Pancreas (tissue), 10 donors: ENCODE data around the gene OR51E2. TPM values are rescaled to one million over a fixed set of nuclear protein-coding genes. Genes with fewer than 3 reads are reported as not detected.

Source experiments
- ATAC-seq, 4 donors: fragments of 200-7000 bp; cut with Tn5 transposase; one replicate each; pipeline versions ENCODE4 v1.8.0 to v1.9.1; 2020; ENCODE audit warnings: mild to moderate bottlenecking in 4 of 4, moderate library complexity in 4 of 4
- DNase-seq, 6 donors: peaks; one replicate each; pipeline ENCODE4 v3.0.0-alpha.2; 2020
- FAIRE-seq: peaks from 2 replicates; lab custom pipeline; 2012; peaks lifted over from hg19 to GRCh38; lab: Jason Lieb, UNC
- H3K27ac ChIP-seq, 4 donors: fragments of 200-600 bp; sonication (generic); 1 replicate in 3 of 4; 2 replicates in 1 of 4; pipeline versions ENCODE4 v1.5.0 to v1.8.0; 2020
- H3K27me3 ChIP-seq, 4 donors: fragments of 200-600 bp; one replicate each; pipeline ENCODE4 v1.8.0; 2021
- H3K36me3 ChIP-seq, 3 donors: fragments of 200-600 bp; sonication (generic) in 1 of 3; one replicate each; pipeline versions ENCODE4 v1.5.0 to v1.8.0; 2020 to 2021
- H3K4me1 ChIP-seq, 3 donors: fragments of 200-600 bp; one replicate each; pipeline ENCODE4 v1.8.0; 2021
- H3K4me3 ChIP-seq, 4 donors: fragments of 200-600 bp; sonication (generic) in 2 of 4; one replicate each; pipeline versions ENCODE4 v1.5.0 to v1.8.0; 2020 to 2021
- H3K9me3 ChIP-seq, 4 donors: fragments of 200-600 bp; one replicate each; pipeline ENCODE4 v1.8.0; 2021
- WGBS, 2 donors: extraction: QIAGEN DNeasy Blood & Tissue Kit; methylation state at CpG; one replicate each; pipeline ENCODE4 v1.1.7; 2013; 5-methylcytosine and 5-hydroxymethylcytosine counted together
- intact Hi-C, 3 donors: fragments of 100-400 bp; cut with DNase I; formaldehyde crosslinking; loops; one replicate each; pipeline versions ENCODE4 v1.11.1 to v1.14.2; 2022
- polyA plus RNA-seq, 2 donors: library from polyadenylated mRNA; stranded (reverse); fragments of 200-250 nt; gene quantifications; one replicate each; pipeline ENCODE4 v1.2.3, GENCODE V29; 2013
- total RNA-seq, 6 donors: library from RNA; stranded (reverse); fragmentation: NEBNext Ultra II Directional in 4 of 6; extraction: Animal tissue kit (Norgen Biotek cat#: 25700) in 4 of 6; gene quantifications; one replicate each; pipeline versions ENCODE4 v1.2.1 to v1.2.4, GENCODE V29; 2021 to 2023
- TF ChIP-seq, protein P1 (sequence below), 4 donors: fragments of 200-600 bp; sonication (generic) in 3 of 4; IDR thresholded peaks; one replicate each; pipeline versions ENCODE4 v1.5.0 to v1.8.0; 2021; ENCODE audit warnings: antibody characterized with exemption in 4 of 4
- donor health status: healthy with polysubstance abuse.
- donor health status: DM: no; HTN: no; CAD: no; lungs with moderate emphysema.
- donor health status: DM: no; HTN: no; CAD: no.
- donor health status: control.
- donor health status: control.
- donor health status: Bipolar disorder and iron deficiency.
- donor health status: DM: yes; HTN: yes; CAD: no.
- donor health status: DM: no; HTN: no; CAD: no.
- donor health status: DM: no; HTN: no; CAD: no.
- donor health status: DM: yes; HTN: yes; CAD: no.

Gene OR51E2
- total and polyA plus RNA-seq, 8 donors, result 0.09 to 0.16 TPM; not detected in 6

- H3K36me3 ChIP-seq, result no peaks in the 10 kb centered on the region
- WGBS, 2 donors, result 57 to 77% methylated on average over 2 of the region's 2 CpGs
- TF ChIP-seq, protein P1, sequence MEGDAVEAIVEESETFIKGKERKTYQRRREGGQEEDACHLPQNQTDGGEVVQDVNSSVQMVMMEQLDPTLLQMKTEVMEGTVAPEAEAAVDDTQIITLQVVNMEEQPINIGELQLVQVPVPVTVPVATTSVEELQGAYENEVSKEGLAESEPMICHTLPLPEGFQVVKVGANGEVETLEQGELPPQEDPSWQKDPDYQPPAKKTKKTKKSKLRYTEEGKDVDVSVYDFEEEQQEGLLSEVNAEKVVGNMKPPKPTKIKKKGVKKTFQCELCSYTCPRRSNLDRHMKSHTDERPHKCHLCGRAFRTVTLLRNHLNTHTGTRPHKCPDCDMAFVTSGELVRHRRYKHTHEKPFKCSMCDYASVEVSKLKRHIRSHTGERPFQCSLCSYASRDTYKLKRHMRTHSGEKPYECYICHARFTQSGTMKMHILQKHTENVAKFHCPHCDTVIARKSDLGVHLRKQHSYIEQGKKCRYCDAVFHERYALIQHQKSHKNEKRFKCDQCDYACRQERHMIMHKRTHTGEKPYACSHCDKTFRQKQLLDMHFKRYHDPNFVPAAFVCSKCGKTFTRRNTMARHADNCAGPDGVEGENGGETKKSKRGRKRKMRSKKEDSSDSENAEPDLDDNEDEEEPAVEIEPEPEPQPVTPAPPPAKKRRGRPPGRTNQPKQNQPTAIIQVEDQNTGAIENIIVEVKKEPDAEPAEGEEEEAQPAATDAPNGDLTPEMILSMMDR (IDR thresholded peaks at IDR 0.05), result no peak
- no peaks in the 10 kb centered on the region for H3K27me3 ChIP-seq
- no peak overlapping the region for H3K27ac ChIP-seq
- no peak overlapping the region for H3K4me3 ChIP-seq
- intact Hi-C loops, result no loop called here
- DNase-seq, result no peak
- FAIRE-seq, result no peak
- no peaks in the 10 kb centered on the region for H3K9me3 ChIP-seq
- ATAC-seq, result no peak
- no peaks in the 10 kb centered on the region for H3K4me1 ChIP-seq
Measured at GRCh38 chr11:4665424-4665823, 32.2 kb downstream of the OR51E2 start.

GRCh38 chr11:4664786-4665185 lies 32.9 kb downstream of the OR51E2 start:
- H3K4me3 ChIP-seq, result no peak overlapping the region
- ATAC-seq (no peak), DNase-seq (no peak), FAIRE-seq (no peak)
- no peaks in the 10 kb centered on the region for H3K9me3 ChIP-seq
- no peak overlapping the region for H3K27ac ChIP-seq
- 48 to 59% methylated on average over 3 of the region's 3 CpGs for WGBS, 2 donors
- H3K36me3 ChIP-seq, result no peaks in the 10 kb centered on the region
- intact Hi-C loops, result no loop called here
- no peaks in the 10 kb centered on the region for H3K27me3 ChIP-seq
- TF ChIP-seq, protein P1 (IDR thresholded peaks at IDR 0.05), result no peak
- H3K4me1 ChIP-seq, result no peaks in the 10 kb centered on the region

GRCh38 chr11:4664183-4664582 lies 33.5 kb downstream of the OR51E2 start:
- Histone ChIP-seq H3K36me3 (no peaks in the 10 kb centered on the region), H3K4me1 (no peaks in the 10 kb centered on the region), H3K9me3 (no peaks in the 10 kb centered on the region), H3K27ac (no peak overlapping the region), H3K27me3 (no peaks in the 10 kb centered on the region), H3K4me3 (no peak overlapping the region)
- TF ChIP-seq, protein P1 (IDR thresholded peaks at IDR 0.05), result no peak
- FAIRE-seq (no peak), DNase-seq (no peak), ATAC-seq (no peak)
- 74 to 89% methylated on average over 3 of the region's 3 CpGs for WGBS, 2 donors
- intact Hi-C loops, result no loop called here

- FAIRE-seq (no peak), ATAC-seq (no peak), DNase-seq (no peak)
- Histone ChIP-seq H3K4me3 (no peak overlapping the region), H3K36me3 (no peaks in the 10 kb centered on the region), H3K9me3 (no peaks in the 10 kb centered on the region), H3K27me3 (no peaks in the 10 kb centered on the region), H3K4me1 (no peaks in the 10 kb centered on the region), H3K27ac (no peak overlapping the region)
- TF ChIP-seq, protein P1 (IDR thresholded peaks at IDR 0.05), result no peak
- intact Hi-C loops, result no loop called here
- WGBS, 2 donors, result 86 to 89% methylated on average over 6 of the region's 6 CpGs
Measured at GRCh38 chr11:4662876-4663275, 34.8 kb downstream of the OR51E2 start.

DNA sequence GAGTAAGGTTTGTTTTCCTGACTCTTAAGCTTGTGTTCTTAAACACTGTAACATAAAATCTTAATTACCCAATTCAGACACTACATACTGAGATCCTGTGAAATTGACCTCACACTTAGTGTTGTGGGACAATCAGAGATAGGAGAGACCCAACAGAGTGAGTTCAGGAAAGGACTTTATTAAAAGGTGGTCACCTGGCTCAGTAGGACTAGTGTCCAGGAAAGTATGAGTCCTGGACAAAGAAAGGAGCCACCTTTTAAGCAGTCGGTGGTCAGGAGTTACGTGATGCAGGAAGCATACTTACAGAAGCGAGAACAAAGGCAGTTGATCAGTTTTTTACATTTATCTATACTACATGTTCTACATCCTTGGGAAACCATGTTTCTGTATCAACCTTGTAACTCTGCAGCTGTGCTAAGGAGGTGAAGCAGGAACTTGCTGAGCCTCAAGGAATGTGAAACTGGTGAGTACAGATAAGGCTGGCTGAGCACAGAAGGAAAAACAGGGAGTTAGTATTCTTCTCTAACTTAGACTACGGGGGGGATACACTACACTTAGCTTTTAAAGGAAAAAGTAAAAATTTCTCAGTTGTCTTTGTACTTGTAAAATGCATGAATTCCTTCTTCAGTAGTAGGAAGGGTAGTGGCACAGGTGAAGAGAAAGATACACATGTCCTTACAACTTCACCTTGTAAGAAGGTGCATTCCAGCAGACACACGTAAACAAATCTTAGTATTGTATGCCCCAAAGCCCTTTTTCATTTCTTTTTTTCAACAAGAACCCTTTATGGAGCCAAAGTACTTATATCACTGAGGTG lies 38.8 kb downstream of the OR51E2 start:
- no peaks in the 10 kb centered on the region for H3K4me1 ChIP-seq
- 63 to 76% methylated on average over 5 of the region's 5 CpGs for WGBS, 2 donors
- TF ChIP-seq, protein P1 (IDR thresholded peaks at IDR 0.05), result no peak
- no peak overlapping the region for H3K4me3 ChIP-seq
- DNase-seq (no peak), ATAC-seq (no peak), FAIRE-seq (no peak)
- no peak overlapping the region for H3K27ac ChIP-seq
- no peaks in the 10 kb centered on the region for H3K36me3 ChIP-seq
- H3K27me3 ChIP-seq, result no peaks in the 10 kb centered on the region
- intact Hi-C loops, result no loop called here
- H3K9me3 ChIP-seq, result no peaks in the 10 kb centered on the region
